Activated CD4-positive, alpha-beta T cell treated with anti-CD3 and anti-CD28 coated beads, Interleukin-2, amount 10 ng/mL, durations not matched to agents 7 days and 5 days (primary cell): ENCODE results near the gene PI16. TPM values are rescaled to one million over a fixed set of nuclear protein-coding genes. Genes with fewer than 3 reads are reported as not detected.

Experiments
- CTCF ChIA-PET: fragments of 350-600 bp; sonication (Branson Sonifier 250); formaldehyde crosslinking; loops from one replicate; lab custom pipeline; 2021; ENCODE audit warnings: antibody characterized with exemption; lab: Charles Lee
- POLR2A ChIA-PET: fragments of 350-600 bp; sonication (Branson Sonifier 250); formaldehyde crosslinking; loops from one replicate; lab custom pipeline; 2021; ENCODE audit warnings: antibody characterized with exemption; lab: Charles Lee
- DNase-seq: peaks from one replicate; pipeline ENCODE4 v3.0.0-alpha.2; 2020
- H3K27ac Mint-ChIP-seq: one replicate; pipeline ENCODE4 v1.8.0; 2021; ENCODE audit warnings: mild to moderate bottlenecking, moderate library complexity, mixed read lengths
- H3K27me3 Mint-ChIP-seq: one replicate; pipeline ENCODE4 v1.8.0; 2021; ENCODE audit warnings: mixed read lengths
- H3K36me3 Mint-ChIP-seq: one replicate; pipeline ENCODE4 v1.8.0; 2021; ENCODE audit warnings: low read depth, mixed read lengths
- H3K4me1 Mint-ChIP-seq: one replicate; pipeline ENCODE4 v1.8.0; 2021; ENCODE audit warnings: mixed read lengths
- H3K4me3 Mint-ChIP-seq: one replicate; pipeline ENCODE4 v1.8.0; 2021; ENCODE audit warnings: mild to moderate bottlenecking, moderate library complexity, mixed read lengths
- H3K9me3 Mint-ChIP-seq: one replicate; pipeline ENCODE4 v1.8.0; 2021; ENCODE audit warnings: mixed read lengths
- total RNA-seq, 2 experiments: library from RNA; stranded (reverse); gene quantifications; one replicate each; pipeline ENCODE4 v1.2.3, GENCODE V29; 2021

PI16 gene
- 10 to 100 TPM; 13.5 to 15.1 TPM for total RNA-seq

DNA sequence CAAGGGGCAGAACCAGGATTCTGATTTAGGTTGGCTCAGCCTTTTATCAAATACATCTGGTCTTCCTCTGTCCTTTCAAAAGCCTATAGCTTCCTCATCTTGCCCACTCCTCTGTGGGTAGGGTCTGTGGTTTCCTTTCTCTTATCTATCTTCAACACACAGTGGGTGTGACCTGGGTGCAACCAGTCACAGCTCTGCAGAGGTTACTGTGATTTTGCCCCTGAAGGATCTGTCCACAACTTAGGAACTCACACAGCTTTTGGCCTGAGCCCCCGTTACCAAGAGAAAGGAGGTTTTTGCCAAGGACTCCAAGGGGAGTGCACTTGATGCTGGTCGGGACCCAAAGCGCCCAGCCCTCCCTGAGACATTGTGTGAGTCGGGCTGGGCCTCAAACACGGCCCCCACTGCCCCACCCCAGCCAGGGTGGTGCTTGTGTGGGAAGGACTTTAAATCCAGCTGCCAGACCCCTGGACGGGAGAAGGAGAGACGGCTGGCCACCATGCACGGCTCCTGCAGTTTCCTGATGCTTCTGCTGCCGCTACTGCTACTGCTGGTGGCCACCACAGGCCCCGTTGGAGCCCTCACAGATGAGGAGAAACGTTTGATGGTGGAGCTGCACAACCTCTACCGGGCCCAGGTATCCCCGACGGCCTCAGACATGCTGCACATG is at the start of gene PI16:
Gene PI16, plus strand, starts transcription at position 477 of the 670 bp plus-strand sequence. Its CDS starts 23 bp downstream, at position 500.
- peaks cover 57% of the 10 kb centered on the region for H3K4me1 Mint-ChIP-seq
- peak; percentile 57 for DNase-seq
- peak within 1 kb of the TSS; percentile 76 for H3K27ac Mint-ChIP-seq
- H3K27me3 Mint-ChIP-seq: no peaks in the 10 kb centered on the region
- POLR2A ChIA-PET: no interaction called here
- CTCF ChIA-PET: interaction anchor here (0.7 to 3.4 kb wide), 5 partner anchors 9 to 64 kb away, joined by 3 to 12 read pairs (median 3); no protein-coding TSS in a partner anchor
- H3K4me3 Mint-ChIP-seq: peak within 1 kb of the TSS; percentile 63
- no peaks in the 10 kb centered on the region for H3K36me3 Mint-ChIP-seq
- H3K9me3 Mint-ChIP-seq: no peaks in the 10 kb centered on the region

DNA sequence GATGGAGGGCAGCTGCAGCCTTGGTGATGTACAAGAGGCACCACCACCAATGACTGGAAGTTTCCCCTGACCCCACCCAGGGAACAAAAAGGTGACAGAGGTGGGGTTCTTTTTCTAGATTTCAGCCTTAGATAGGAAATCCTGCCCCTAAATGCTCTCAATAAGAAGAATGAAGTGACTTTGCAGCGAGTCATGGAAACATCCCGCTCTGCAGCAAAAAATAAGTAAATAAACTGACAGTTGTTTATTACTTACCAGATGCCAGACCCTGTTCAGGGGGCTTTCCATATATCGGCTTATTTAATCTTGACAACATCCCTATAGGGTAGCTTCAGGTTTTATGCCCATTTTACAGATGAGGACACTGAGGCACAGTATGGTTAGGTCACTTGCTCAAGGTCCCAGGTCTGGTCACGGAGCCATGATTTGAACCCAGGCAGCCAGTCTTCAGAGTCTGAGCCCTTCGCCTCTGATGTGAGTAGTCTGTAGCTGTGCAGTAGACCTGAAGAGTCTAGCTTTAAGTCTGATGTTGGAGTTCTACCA is 49.6 kb upstream of the PI16 start:
- no peak for DNase-seq
- H3K4me3 Mint-ChIP-seq: no peak overlapping the region
- peaks cover 47% of the 10 kb centered on the region for H3K4me1 Mint-ChIP-seq
- H3K9me3 Mint-ChIP-seq: no peaks in the 10 kb centered on the region
- no peak overlapping the region for H3K27ac Mint-ChIP-seq
- ChIA-PET CTCF (interaction anchor here (1.3 to 3.7 kb wide), 2 partner anchors 9 to 113 kb away, joined by 8 to 13 read pairs; no protein-coding TSS in a partner anchor), POLR2A (no interaction called here)
- H3K27me3 Mint-ChIP-seq: no peaks in the 10 kb centered on the region
- peaks cover 61% of the 10 kb centered on the region for H3K36me3 Mint-ChIP-seq

- H3K36me3 Mint-ChIP-seq: peaks cover 58% of the 10 kb centered on the region
- no peaks in the 10 kb centered on the region for H3K9me3 Mint-ChIP-seq
- H3K4me3 Mint-ChIP-seq: no peak overlapping the region
- ChIA-PET CTCF (interaction anchor here (0.6 to 1.1 kb wide), 2 partner anchors 10 to 49 kb away, joined by 3 to 4 read pairs; no protein-coding TSS in a partner anchor), POLR2A (no interaction called here)
- peaks cover 54% of the 10 kb centered on the region for H3K4me1 Mint-ChIP-seq
- no peak for DNase-seq
- H3K27me3 Mint-ChIP-seq: no peaks in the 10 kb centered on the region
- H3K27ac Mint-ChIP-seq: no peak overlapping the region
Measured at GRCh38 chr6:36906539-36907325, 47.8 kb upstream of the PI16 start.

GRCh38 chr6:36907781-36908180 is 46.8 kb upstream of the PI16 start:
- Mint-ChIP-seq H3K4me3 (no peak overlapping the region), H3K27me3 (no peaks in the 10 kb centered on the region), H3K4me1 (peaks cover 64% of the 10 kb centered on the region), H3K36me3 (peaks cover 51% of the 10 kb centered on the region), H3K27ac (peak overlapping the region; percentile 31), H3K9me3 (no peaks in the 10 kb centered on the region)
- no peak for DNase-seq
- ChIA-PET POLR2A (no interaction called here), CTCF (interaction anchor here (0.7 to 1.2 kb wide), 3 partner anchors 34 to 163 kb away, joined by 3 read pairs; partner anchors contain the start of gene PPIL1)

DNA sequence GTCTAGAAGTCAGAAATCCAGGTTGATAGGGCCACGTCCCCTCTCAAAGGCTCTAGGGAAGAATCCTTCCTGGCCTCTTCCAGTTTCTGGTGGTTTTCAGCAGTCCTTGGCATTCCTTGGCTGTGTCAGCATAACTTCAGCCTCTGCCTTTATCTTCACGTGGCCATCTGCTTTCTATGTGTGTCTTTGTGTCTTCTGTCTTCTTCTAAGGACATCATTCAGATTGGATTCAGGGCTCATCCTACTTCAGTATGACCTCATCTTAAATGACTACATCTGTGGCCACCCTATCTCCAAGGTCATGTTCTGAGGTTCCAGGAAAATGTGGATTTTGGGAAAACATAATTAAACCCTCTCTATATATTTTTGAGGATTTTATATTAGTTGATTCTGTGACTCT is 45.8 kb upstream of the PI16 start:
- POLR2A ChIA-PET: no interaction called here
- H3K27ac Mint-ChIP-seq: no peak overlapping the region
- peaks cover 68% of the 10 kb centered on the region for H3K4me1 Mint-ChIP-seq
- H3K4me3 Mint-ChIP-seq: no peak overlapping the region
- H3K36me3 Mint-ChIP-seq: peaks cover 49% of the 10 kb centered on the region
- no peak for DNase-seq
- CTCF ChIA-PET: interaction anchor here (0.5 to 2.6 kb wide), 3 partner anchors 35 to 181 kb away, joined by 3 to 9 read pairs (median 4); partner anchors contain the start of gene PPIL1
- H3K27me3 Mint-ChIP-seq: no peaks in the 10 kb centered on the region
- no peaks in the 10 kb centered on the region for H3K9me3 Mint-ChIP-seq

DNA sequence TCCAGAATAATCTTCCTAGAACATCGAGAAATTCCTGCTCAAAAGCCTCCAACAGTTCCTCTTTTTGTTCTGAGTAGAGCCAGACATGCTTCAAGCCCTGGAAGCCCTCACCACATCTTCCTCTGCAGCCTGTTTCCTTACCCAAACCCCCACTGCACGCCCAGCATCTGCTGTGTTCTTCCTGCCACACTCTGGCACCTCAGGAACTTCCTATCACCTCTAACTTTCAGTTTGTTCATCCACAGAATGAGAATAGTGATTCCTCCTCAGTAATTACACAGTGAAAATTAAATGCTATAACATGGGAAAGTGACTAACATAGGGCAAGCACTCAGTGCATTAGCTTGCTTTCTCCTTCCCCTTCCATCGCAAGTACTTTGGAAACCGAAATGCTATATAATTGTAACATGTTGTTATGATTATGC is 42.5 kb upstream of the PI16 start:
- CTCF ChIA-PET: interaction anchor here (0.8 to 1.4 kb wide), 5 partner anchors 26 to 211 kb away, joined by 3 to 4 read pairs (median 3); partner anchors contain the start of gene C6orf89

GRCh38 chr6:36912586-36912985 is 42.0 kb upstream of the PI16 start:
- DNase-seq: peak; percentile 84
- peaks cover 66% of the 10 kb centered on the region for H3K4me1 Mint-ChIP-seq
- H3K9me3 Mint-ChIP-seq: no peaks in the 10 kb centered on the region
- no peaks in the 10 kb centered on the region for H3K27me3 Mint-ChIP-seq
- ChIA-PET CTCF (interaction anchor here (0.8 to 1.5 kb wide), 8 partner anchors 14 to 212 kb away, joined by 3 to 5 read pairs (median 3); partner anchors contain the start of gene C6orf89), POLR2A (interaction anchor here (0.6 to 1.0 kb wide), 2 partner anchors 10 to 39 kb away, joined by 3 read pairs; no protein-coding TSS in a partner anchor)
- H3K4me3 Mint-ChIP-seq: peak overlapping the region; percentile 71
- H3K27ac Mint-ChIP-seq: peak overlapping the region; percentile 90
- peaks cover 53% of the 10 kb centered on the region for H3K36me3 Mint-ChIP-seq

More for the DNA sequence above, 42.5 kb upstream of the PI16 start:
- H3K27me3 Mint-ChIP-seq: no peaks in the 10 kb centered on the region
- H3K27ac Mint-ChIP-seq: peak overlapping the region; percentile 90
- peaks cover 71% of the 10 kb centered on the region for H3K4me1 Mint-ChIP-seq
- no peaks in the 10 kb centered on the region for H3K9me3 Mint-ChIP-seq
- peak overlapping the region; percentile 71 for H3K4me3 Mint-ChIP-seq
- H3K36me3 Mint-ChIP-seq: peaks cover 51% of the 10 kb centered on the region
- DNase-seq: peak; percentile 47
- POLR2A ChIA-PET: interaction anchor here (1.0 kb wide), 1 partner anchor 9 kb away, joined by 3 read pairs; no protein-coding TSS in a partner anchor

GRCh38 chr6:36913082-36913481 is 41.5 kb upstream of the PI16 start:
- no peak for DNase-seq
- Mint-ChIP-seq H3K27me3 (no peaks in the 10 kb centered on the region), H3K36me3 (peaks cover 51% of the 10 kb centered on the region), H3K4me3 (peak overlapping the region; percentile 71), H3K27ac (peak overlapping the region; percentile 90), H3K4me1 (peaks cover 61% of the 10 kb centered on the region), H3K9me3 (no peaks in the 10 kb centered on the region)
- ChIA-PET POLR2A (interaction anchor here (0.6 kb wide), 1 partner anchor 40 kb away, joined by 3 read pairs; no protein-coding TSS in a partner anchor), CTCF (interaction anchor here (0.9 to 1.9 kb wide), 9 partner anchors 8 to 155 kb away, joined by 3 to 8 read pairs (median 3); partner anchors contain the start of gene C6orf89)

- POLR2A ChIA-PET: interaction anchor here (0.6 kb wide), 2 partner anchors 36 to 76 kb away, joined by 3 to 4 read pairs; no protein-coding TSS in a partner anchor
- DNase-seq: peak; percentile 44
- CTCF ChIA-PET: interaction anchor here (0.5 to 2.0 kb wide), 17 partner anchors 9 to 344 kb away, joined by 3 to 8 read pairs (median 3); partner anchors contain the start of gene C6orf89
- Mint-ChIP-seq H3K36me3 (peaks cover 53% of the 10 kb centered on the region), H3K4me3 (peak overlapping the region; percentile 6), H3K27me3 (no peaks in the 10 kb centered on the region), H3K27ac (peak overlapping the region; percentile 90), H3K9me3 (no peaks in the 10 kb centered on the region), H3K4me1 (peaks cover 60% of the 10 kb centered on the region)
Measured at GRCh38 chr6:36914227-36914794, 40.2 kb upstream of the PI16 start.

DNA sequence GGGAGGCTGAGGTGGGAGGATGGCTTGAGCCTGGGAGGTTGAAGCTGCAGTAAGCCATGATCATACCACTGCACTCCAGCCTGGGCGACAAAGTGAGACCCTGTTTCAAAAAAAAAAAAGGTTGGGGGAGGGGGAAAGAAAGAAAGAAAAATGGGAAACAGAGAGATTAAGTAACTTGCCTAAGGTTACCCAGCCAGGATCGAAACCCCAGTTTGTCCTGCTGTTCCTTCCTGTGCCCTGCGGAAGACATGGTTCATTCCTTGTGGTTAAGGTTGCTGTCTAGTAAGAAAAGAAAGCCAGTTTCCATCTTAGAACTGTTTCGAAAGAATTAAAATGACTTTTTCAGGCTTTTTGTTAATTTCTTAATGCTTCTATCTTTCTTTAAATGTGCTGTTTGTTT is 38.9 kb upstream of the PI16 start:
- H3K9me3 Mint-ChIP-seq: no peaks in the 10 kb centered on the region
- DNase-seq: no peak
- H3K36me3 Mint-ChIP-seq: peaks cover 56% of the 10 kb centered on the region
- H3K4me3 Mint-ChIP-seq: no peak overlapping the region
- POLR2A ChIA-PET: no interaction called here
- no peaks in the 10 kb centered on the region for H3K27me3 Mint-ChIP-seq
- CTCF ChIA-PET: interaction anchor here (1.1 to 2.0 kb wide), 4 partner anchors 11 to 102 kb away, joined by 3 to 6 read pairs (median 4); partner anchors contain the start of gene PPIL1
- H3K27ac Mint-ChIP-seq: peak overlapping the region; percentile 17
- H3K4me1 Mint-ChIP-seq: peaks cover 60% of the 10 kb centered on the region

GRCh38 chr6:36916126-36916525 is 38.4 kb upstream of the PI16 start:
- peaks cover 58% of the 10 kb centered on the region for H3K36me3 Mint-ChIP-seq
- DNase-seq: no peak
- ChIA-PET POLR2A (no interaction called here), CTCF (interaction anchor here (1.5 to 2.0 kb wide), 2 partner anchors 10 to 42 kb away, joined by 3 to 6 read pairs; partner anchors contain the start of gene PPIL1)
- no peak overlapping the region for H3K27ac Mint-ChIP-seq
- H3K4me1 Mint-ChIP-seq: peaks cover 56% of the 10 kb centered on the region
- H3K9me3 Mint-ChIP-seq: no peaks in the 10 kb centered on the region
- no peaks in the 10 kb centered on the region for H3K27me3 Mint-ChIP-seq
- H3K4me3 Mint-ChIP-seq: no peak overlapping the region
